UCSD-AML1 (cell line): ENCODE data around the gene OR51F1.
"Not testable (repeated sequence)": the region's sequence is repeated elsewhere in the genome, so short reads cannot be mapped to it uniquely, and the experiment has no call there.

Source experiments
- DNase-seq: peaks from one replicate; lab custom pipeline; 2025; ENCODE audit not compliant: unreplicated experiment; lab: John Stamatoyannopoulos, UW

OR51F1 gene, protein sequence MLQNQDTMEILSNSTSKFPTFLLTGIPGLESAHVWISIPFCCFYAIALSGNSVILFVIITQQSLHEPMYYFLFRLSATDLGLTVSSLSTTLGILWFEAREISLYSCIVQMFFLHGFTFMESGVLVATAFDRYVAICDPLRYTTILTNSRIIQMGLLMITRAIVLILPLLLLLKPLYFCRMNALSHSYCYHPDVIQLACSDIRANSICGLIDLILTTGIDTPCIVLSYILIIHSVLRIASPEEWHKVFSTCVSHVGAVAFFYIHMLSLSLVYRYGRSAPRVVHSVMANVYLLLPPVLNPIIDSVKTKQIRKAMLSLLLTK

DNA sequence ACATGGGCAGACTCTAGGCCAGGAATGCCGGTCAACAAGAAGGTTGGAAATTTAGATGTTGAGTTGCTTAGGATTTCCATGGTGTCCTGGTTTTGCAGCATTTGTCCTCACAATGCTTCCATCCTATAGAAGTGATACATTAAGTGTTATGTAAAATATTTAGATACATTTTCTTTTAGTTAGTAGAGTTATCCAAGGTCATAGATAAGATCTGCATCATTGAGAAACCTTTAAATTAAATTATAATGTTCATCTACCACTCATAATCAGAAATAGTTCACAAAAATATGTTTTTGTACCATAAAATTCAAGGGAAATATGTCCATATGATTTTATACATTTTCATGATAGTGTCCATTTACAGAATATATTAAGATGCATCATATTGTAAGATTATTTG, at the start of gene OR51F1:
TSS of gene OR51F1 (minus strand) at position 101 of the 400 bp plus-strand sequence. CDS start at position 101, 0 bp downstream.
- DNase-seq: no peak

- DNase-seq: no peak
These were observed 39.5 kb upstream of the OR51F1 start for GRCh38 chr11:4809246-4809645.

- no peak for DNase-seq
These were observed 38.7 kb upstream of the OR51F1 start for GRCh38 chr11:4808476-4808875.

DNA sequence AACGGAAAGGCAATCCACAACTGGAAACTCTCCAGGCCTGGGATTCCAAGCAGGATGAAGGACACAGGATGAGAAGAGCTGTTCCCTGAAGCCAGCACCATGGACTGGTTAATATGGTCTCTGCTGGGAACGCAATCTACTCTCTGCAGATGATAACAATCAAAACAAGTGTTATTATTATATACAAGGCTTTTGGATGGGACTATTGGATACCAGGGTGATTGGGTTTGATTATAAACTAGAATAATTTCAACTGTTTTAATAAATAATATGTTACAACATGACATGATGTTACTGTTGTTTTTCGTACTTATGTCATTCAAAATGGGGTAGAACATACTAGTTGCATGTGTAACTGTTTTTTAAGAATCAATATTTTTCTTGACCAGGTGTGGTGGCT, 34.5 kb upstream of the OR51F1 start, which contains the start of gene OR52R1:
TSS of gene OR52R1 (minus strand) at position 101 of the 400 bp plus-strand sequence. CDS start at position 101, 0 bp downstream.
- DNase-seq: no peak

DNA sequence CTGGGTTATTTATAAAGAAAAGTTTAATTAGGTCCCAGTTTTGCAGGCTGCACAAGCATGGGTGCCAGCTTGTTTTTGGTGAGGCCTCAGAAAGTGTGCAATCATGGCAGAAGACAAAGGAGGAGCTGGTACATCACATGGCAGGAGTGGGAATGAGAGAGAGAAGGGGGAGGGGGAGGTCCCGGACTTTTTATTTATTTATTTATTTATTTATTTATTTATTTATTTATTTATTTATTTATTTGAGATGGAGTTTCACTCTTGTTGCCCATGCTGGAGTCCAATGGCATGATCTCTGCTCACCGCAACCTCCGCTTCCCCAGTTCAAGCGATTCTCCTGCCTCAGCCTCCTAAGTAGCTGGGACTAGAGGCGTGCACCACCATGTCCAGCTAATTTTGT, 31.6 kb upstream of the OR51F1 start:
- DNase-seq: not testable (repeated sequence)

DNA sequence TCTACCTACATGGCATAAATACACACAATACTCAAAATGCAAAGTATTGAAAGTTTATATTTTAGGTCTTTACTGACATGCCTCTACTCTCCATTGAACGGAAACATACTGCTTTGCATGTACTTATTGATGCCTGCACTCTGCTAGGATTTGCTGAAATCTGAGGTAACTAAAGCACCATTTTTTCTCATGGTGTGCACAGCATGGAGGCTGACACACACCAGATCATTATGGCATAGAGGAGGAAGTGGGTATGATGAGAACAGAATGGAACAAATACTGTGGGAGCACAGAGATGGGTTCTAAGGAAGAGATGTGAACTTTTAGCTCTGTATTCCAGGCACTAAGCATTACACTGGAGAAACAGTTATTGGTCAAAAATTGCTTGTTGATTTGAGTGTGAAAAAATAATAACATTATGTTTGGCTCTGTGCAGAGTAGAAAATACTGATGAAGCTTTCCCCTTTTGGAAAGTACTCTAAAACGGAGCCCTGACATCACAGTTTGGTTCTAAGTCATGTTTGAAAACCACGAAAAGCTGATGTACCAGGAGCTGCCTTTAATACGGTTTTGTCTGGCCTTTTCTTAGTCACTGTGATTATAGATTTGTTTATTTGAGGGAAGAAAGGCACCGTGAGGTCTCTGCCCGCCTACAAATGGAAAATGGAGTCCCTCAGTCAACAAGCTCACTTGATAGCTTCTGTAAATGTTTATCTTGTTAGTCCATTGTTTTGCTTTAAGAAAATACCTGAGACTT, 28.9 kb upstream of the OR51F1 start:
- DNase-seq: no peak

DNA sequence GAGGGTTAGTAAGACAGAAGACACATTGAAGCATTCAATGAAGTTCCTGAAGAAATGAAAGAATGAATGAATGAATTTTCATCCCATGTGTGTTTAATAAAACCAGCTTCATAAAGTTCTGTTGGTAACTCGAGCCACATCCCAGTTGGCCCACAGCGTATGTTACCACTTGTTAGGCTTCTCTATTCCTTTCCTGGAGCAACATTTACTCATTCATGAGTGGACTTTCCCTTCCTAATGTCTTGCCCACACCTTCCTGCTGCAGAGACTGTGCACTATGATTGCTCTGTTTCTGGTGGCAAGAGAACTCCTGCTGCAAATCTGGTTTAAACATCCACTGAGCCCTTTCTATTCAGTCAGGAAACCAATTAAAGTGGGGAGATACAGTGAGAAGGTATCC, 27.5 kb upstream of the OR51F1 start:
- DNase-seq: no peak

GRCh38 chr11:4782454-4782853, 12.7 kb upstream of the OR51F1 start:
- DNase-seq: no peak

- no peak for DNase-seq
These were observed 1.6 kb downstream of the OR51F1 start for GRCh38 chr11:4768094-4768493.

GRCh38 chr11:4766420-4767043, 3.2 kb downstream of the OR51F1 start:
- DNase-seq: no peak

GRCh38 chr11:4763096-4763495, 6.6 kb downstream of the OR51F1 start:
- DNase-seq: no peak

- no peak for DNase-seq
These were observed 18.5 kb downstream of the OR51F1 start for GRCh38 chr11:4751201-4751600.

- DNase-seq: no peak
These were observed 21.3 kb downstream of the OR51F1 start for GRCh38 chr11:4748438-4748837.

DNA sequence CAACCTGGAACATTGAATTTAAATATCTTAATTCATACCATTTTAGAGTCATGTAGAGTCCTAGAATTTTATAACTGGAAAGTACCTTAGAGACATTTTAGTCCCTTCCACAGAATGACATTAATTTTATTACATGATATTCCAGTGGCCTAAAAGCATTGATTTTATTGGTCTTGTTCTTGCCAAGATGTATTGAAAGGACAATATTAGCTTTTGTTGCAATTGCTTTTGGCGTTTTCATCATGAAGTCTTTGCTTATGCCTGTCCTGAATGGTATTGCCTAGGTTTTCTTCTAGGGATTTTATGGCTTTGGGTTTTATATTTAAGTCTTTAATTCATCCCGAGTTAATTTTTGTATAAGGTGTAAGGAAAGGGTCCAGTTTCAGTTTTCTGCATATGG, 29.0 kb downstream of the OR51F1 start:
- no peak for DNase-seq

DNA sequence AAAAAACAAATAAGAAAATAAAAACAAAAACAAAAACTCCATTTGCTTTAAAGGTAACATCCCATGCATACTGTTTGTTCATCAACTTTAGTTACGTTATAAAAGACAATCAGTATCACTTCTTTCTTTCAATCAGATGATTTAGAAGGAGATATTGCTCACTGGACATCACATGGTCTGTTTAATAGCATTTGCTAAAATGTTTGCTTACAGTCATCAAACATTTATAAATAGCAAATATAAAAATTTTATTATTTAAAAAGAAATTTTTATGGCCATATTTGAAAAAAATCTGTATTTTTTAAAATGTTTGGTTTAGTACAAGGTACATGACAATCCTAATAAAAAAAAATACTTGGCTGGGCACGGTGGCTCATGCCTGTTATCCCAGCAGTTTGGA, 42.6 kb downstream of the OR51F1 start:
- DNase-seq: no peak

GRCh38 chr11:4722616-4723534, 46.9 kb downstream of the OR51F1 start:
- DNase-seq: not testable (repeated sequence)
